IMR-90 (cell line): Measurements from ENCODE around the gene TAS2R16. TPM values are rescaled to one million over a fixed set of nuclear protein-coding genes. Genes with fewer than 3 reads are reported as not detected.

ENCODE experiments used
- ATAC-seq: fragments of 200-7000 bp; cut with Tn5 transposase; 2 replicates; pipeline ENCODE4 v1.9.1; 2020; ENCODE audit warnings: low read depth, mild to moderate bottlenecking, moderate library complexity
- BruUV-seq: library from RNA; stranded (reverse); fragments of 400-500 nt; replicated peaks from 2 replicates; lab custom pipeline; 2021; lab: Mats Ljungman, UMichigan
- CTCF ChIA-PET: fragments of 300-600 bp; formaldehyde crosslinking; extraction: SDS; loops from one replicate; lab custom pipeline; 2021; ENCODE audit warnings: antibody characterized with exemption; lab: Yijun Ruan, JAX
- POLR2A ChIA-PET: fragments of 300-600 bp; sonication (Branson Sonifier 250); formaldehyde crosslinking; loops from one replicate; lab custom pipeline; 2022; ENCODE audit warnings: antibody characterized with exemption; ENCODE audit not compliant: unreplicated experiment; lab: Charles Lee
- DNase-seq: peaks from one replicate; pipeline ENCODE4 v3.0.0; 2013
- H2AFZ ChIP-seq: replicated peaks from 2 replicates; pipeline ENCODE3; 2013; ENCODE audit warnings: low read length, mild to moderate bottlenecking; ENCODE audit not compliant: poor library complexity
- H2AK5ac ChIP-seq: 2 replicates; pipeline ENCODE4 v1.6.1; 2013; ENCODE audit warnings: low read depth, low read length, inconsistent platforms
- H2AK9ac ChIP-seq: replicated peaks from 2 replicates; pipeline ENCODE3; 2013; ENCODE audit warnings: mild to moderate bottlenecking, low read depth, low read length, moderate library complexity; ENCODE audit not compliant: poor library complexity
- H2BK120ac ChIP-seq: 2 replicates; pipeline ENCODE4 v1.6.1; 2013; ENCODE audit warnings: low read depth, low read length, inconsistent platforms
- H2BK15ac ChIP-seq: 3 replicates; pipeline ENCODE4 v1.6.1; 2013; ENCODE audit warnings: low read depth, low read length, inconsistent platforms
- H2BK20ac ChIP-seq: 2 replicates; pipeline ENCODE4 v1.6.1; 2013; ENCODE audit warnings: low read depth, mild to moderate bottlenecking, inconsistent platforms, low read length, moderate library complexity
- H2BK5ac ChIP-seq: 2 replicates; pipeline ENCODE4 v1.6.1; 2013; ENCODE audit warnings: mild to moderate bottlenecking, low read depth, low read length, inconsistent platforms; ENCODE audit not compliant: poor library complexity, severe bottlenecking
- H3K14ac ChIP-seq: replicated peaks from 2 replicates; pipeline ENCODE4 v1.6.1; 2013; ENCODE audit warnings: low read depth, low read length, inconsistent platforms
- H3K18ac ChIP-seq: 2 replicates; pipeline ENCODE4 v1.6.1; 2013; ENCODE audit warnings: low read depth, low read length, control low read depth
- H3K23ac ChIP-seq: 2 replicates; pipeline ENCODE4 v1.6.1; 2013; ENCODE audit warnings: low read depth, low read length, inconsistent platforms
- H3K27ac ChIP-seq: 2 replicates; pipeline ENCODE4 v1.5.1; 2013; ENCODE audit warnings: mild to moderate bottlenecking, control low read depth, low read length; ENCODE audit not compliant: insufficient read depth
- H3K27me3 ChIP-seq: 2 replicates; pipeline ENCODE4 v1.6.1; 2013; ENCODE audit warnings: low read length; ENCODE audit not compliant: control insufficient read depth, insufficient read depth
- H3K36me3 ChIP-seq: 2 replicates; pipeline ENCODE4 v1.6.1; 2013; ENCODE audit warnings: low read length, mixed read lengths; ENCODE audit not compliant: control insufficient read depth, insufficient read depth
- H3K4ac ChIP-seq: 2 replicates; pipeline ENCODE4 v1.6.1; 2013; ENCODE audit warnings: low read depth, low read length, inconsistent platforms
- H3K4me1 ChIP-seq: 2 replicates; pipeline ENCODE4 v1.6.1; 2013; ENCODE audit warnings: low read length, mixed read lengths; ENCODE audit not compliant: control insufficient read depth, insufficient read depth
- H3K4me2 ChIP-seq: 2 replicates; pipeline ENCODE4 v1.6.1; 2013; ENCODE audit warnings: low read depth, mild to moderate bottlenecking, control low read depth, low read length, moderate library complexity
- H3K4me3 ChIP-seq: 2 replicates; pipeline ENCODE4 v1.5.1; 2013; ENCODE audit warnings: low read depth, mild to moderate bottlenecking, control low read depth, low read length, moderate library complexity; ENCODE audit not compliant: insufficient read depth
- H3K56ac ChIP-seq: 2 replicates; pipeline ENCODE4 v1.6.1; 2013; ENCODE audit warnings: low read length, inconsistent platforms; ENCODE audit not compliant: insufficient read depth; ENCODE audit errors: extremely low read depth
- H3K79me1 ChIP-seq, 2 experiments: 2 replicates each; pipeline ENCODE4 v1.6.1; 2013; ENCODE audit warnings: low read length in 2 of 2, inconsistent platforms in 1 of 2, low read depth in 1 of 2
- H3K9ac ChIP-seq: 2 replicates; pipeline ENCODE4 v1.6.1; 2013; ENCODE audit warnings: low read depth, low read length, control low read depth
- H3K9me1 ChIP-seq: 2 replicates; pipeline ENCODE4 v1.6.1; 2013; ENCODE audit warnings: low read length, inconsistent platforms; ENCODE audit not compliant: insufficient read depth
- H3K9me3 ChIP-seq: 2 replicates; pipeline ENCODE4 v1.6.1; 2013; ENCODE audit warnings: low read length; ENCODE audit not compliant: control insufficient read depth, insufficient read depth
- H4K20me1 ChIP-seq: 2 replicates; pipeline ENCODE4 v1.6.1; 2013; ENCODE audit warnings: low read length, inconsistent platforms; ENCODE audit not compliant: insufficient read depth
- H4K5ac ChIP-seq: 2 replicates; pipeline ENCODE4 v1.6.1; 2013; ENCODE audit warnings: mild to moderate bottlenecking, low read depth, low read length, control low read depth
- H4K8ac ChIP-seq, 2 experiments: 2 replicates each; pipeline ENCODE4 v1.6.1; 2013; ENCODE audit warnings: low read depth in 2 of 2, low read length in 2 of 2, control low read depth in 1 of 2, inconsistent platforms in 1 of 2
- H4K91ac ChIP-seq: 2 replicates; pipeline ENCODE4 v1.6.1; 2013; ENCODE audit warnings: low read depth, low read length, inconsistent platforms; ENCODE audit not compliant: insufficient read depth
- FOS ChIP-seq: fragments of 150-350 bp; IDR thresholded peaks from 2 replicates; pipeline ENCODE4 v1.6.1; 2016; ENCODE audit warnings: low read depth, low read length
- MXI1 ChIP-seq: IDR thresholded peaks from 2 replicates; pipeline ENCODE4 v1.6.1; 2012; ENCODE audit warnings: low read depth, mild to moderate bottlenecking, low read length, moderate library complexity, borderline replicate concordance
- WGBS, 2 experiments: methylation state at CpG; one replicate each; pipeline versions ENCODE4 v1.1.5 to v1.1.7; 2013; ENCODE audit warnings: missing lambda C conversion rate in 2 of 2; ENCODE audit not compliant: insufficient read length in 1 of 2; ENCODE audit errors: extremely low coverage in 2 of 2; 5-methylcytosine and 5-hydroxymethylcytosine counted together
- dilution Hi-C: fragments of 300-500 bp; cut with HindIII; formaldehyde crosslinking; loops from one replicate; pipeline ENCODE4 v1.14.3; 2018; ENCODE audit warnings: low sequenced_read_pairs; ENCODE audit not compliant: unreplicated experiment
- in situ Hi-C: fragments of 300-500 bp; cut with MboI; formaldehyde crosslinking; loops from 3 replicates; pipeline ENCODE4 v1.14.3; 2019; ENCODE audit warnings: low sequenced_read_pairs, inconsistent platforms, mixed read lengths
- intact Hi-C: fragments of 100-400 bp; cut with micrococcal nuclease; formaldehyde crosslinking; loops from 2 replicates; pipeline ENCODE4 v1.10.0; 2022
- polyA plus RNA-seq, 3 experiments: library from polyadenylated mRNA; depleted of rRNA; stranded (reverse); fragments of >200 nt; gene quantifications; 2 replicates each; pipeline ENCODE4 v1.2.3, GENCODE V29; 2012; ENCODE audit warnings: low replicate concordance in 1 of 3
- total RNA-seq: library from RNA; depleted of rRNA; stranded (reverse); fragments of >200 nt; gene quantifications from 2 replicates; pipeline ENCODE4 v1.2.3, GENCODE V29; 2012

Gene TAS2R16
- total and polyA plus RNA-seq, 2 of the 4 experiments (the other 2 are of a cell fraction), result not detected

DNA sequence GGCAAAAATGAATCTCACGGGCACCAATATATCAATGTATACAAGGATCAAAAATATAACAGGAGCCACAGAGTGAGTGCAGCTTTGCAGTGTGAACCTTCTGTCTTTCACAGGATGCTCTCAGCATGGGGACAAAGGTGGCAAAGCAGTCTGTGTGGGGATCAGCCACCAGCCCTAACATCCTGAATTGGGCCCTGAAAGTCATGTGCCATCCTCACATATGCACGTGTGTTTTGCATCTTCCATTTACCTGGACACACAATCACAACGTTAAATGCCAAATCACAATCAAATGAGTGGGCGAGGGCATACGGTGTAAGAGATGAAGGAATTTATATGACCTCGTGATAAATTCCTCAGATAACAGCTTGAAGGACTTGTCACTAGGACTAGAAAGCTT is 6.5 kb downstream of the TAS2R16 start:
- CTCF ChIA-PET, result no interaction called here
- DNase-seq, result no peak
- Histone ChIP-seq H2BK120ac (no peak overlapping the region), H4K91ac (no peak overlapping the region), H3K9ac (no peak overlapping the region), H3K14ac (no peak overlapping the region), H3K56ac (no peak overlapping the region), H3K18ac (no peak overlapping the region), H4K5ac (no peak overlapping the region), H2AK5ac (no peak overlapping the region), H3K27ac (no peak overlapping the region), H2BK5ac (no peak overlapping the region), H3K27me3 (no peaks in the 10 kb centered on the region), H2BK15ac (no peak overlapping the region), H4K20me1 (no peaks in the 10 kb centered on the region), H3K4me2 (no peak overlapping the region), H3K9me1 (no peaks in the 10 kb centered on the region), H4K8ac (no peak overlapping the region), H2BK20ac (no peak overlapping the region), H3K79me1 (no peaks in the 10 kb centered on the region), H3K9me3 (peaks cover 12% of the 10 kb centered on the region), H3K36me3 (no peaks in the 10 kb centered on the region), H3K4me1 (no peaks in the 10 kb centered on the region), H2AK9ac (no peak overlapping the region), H2AFZ (no peak overlapping the region), H3K23ac (no peak overlapping the region), H3K4me3 (no peak overlapping the region), H3K4ac (no peak overlapping the region)
- in situ Hi-C loops (no loop called here), intact Hi-C loops (no loop called here), dilution Hi-C loops (no loop called here)
- no TSS peak for BruUV-seq
- WGBS, 2 experiments, result 30% methylated on average over 2 of the region's 6 CpGs; no CpG with 5 or more reads in 1 of the 2 experiments
- TF ChIP-seq FOS, result no peak
- TF ChIP-seq MXI1, result no peak
- POLR2A ChIA-PET, result no interaction called here
- ATAC-seq, result no peak
